ENCODE results near the gene MYO18B.

Gene MYO18B

DNA sequence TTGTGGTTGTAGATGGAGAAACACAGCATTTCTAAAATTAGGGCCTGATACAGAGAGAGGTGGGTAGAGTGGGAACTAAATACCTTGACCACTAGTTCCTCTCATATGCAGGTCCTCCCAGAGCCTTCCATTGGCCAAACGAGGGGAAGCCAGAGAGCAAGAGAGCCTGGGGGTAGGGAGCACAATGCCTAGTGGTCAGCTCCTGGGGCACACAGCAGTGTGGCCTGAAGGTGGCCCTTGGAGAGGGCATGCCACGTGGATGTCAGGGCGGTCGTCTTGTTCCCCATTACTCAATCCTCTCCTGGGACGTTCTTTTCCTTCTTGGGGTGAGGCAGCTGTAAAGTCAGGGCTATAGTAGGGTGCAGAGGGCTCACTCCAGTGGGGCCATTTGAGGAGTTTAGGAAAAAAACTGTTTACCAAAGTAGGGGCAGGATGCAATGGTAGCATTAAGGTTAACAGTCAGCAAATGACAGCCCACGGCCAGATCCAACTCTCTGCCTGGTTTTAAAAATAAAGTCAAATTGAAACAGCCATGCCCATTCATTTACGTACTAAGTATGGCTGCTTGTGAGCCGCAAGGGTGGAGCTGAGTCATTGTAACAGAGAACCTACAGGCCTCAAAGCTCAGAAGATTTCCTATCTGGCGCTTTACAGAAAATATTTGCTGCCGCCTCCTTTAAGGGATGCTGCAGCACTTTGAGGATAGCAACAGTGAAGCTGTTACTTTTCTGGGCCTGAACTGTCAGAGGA, 7.6 kb downstream of the MYO18B start:
- DNase-seq (ENCODE audit: low read depth), result no peak

DNA sequence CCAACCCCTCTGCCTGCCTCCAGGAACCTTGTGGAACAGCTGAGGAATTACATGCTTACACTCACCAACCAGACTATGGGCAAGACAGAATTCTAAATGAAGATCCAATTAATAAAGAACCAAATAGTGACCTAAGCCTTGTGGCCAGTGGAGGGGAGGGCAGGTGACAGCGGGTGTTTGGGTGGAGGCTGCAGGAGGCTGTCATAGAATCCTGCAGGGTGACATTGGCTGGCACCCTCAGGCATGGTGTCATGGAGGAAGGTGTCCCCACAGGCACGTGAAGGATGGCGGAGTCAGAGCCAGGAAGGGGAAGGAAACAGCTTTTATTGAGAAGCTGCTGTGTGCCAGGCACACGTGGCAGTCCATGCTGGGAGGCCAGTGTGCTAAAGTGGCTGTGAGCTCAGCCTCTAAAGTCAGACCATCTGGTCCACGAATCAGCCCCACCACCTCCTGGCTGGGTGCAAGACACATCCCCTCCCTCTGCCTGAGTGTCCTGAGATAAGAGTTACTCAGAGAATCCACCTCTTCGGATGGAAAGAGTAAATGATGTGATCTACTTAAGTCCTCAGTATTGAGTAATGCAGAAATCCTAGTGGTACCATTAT, 8.7 kb downstream of the MYO18B start:
- DNase-seq (ENCODE audit: low read depth), result no peak

DNA sequence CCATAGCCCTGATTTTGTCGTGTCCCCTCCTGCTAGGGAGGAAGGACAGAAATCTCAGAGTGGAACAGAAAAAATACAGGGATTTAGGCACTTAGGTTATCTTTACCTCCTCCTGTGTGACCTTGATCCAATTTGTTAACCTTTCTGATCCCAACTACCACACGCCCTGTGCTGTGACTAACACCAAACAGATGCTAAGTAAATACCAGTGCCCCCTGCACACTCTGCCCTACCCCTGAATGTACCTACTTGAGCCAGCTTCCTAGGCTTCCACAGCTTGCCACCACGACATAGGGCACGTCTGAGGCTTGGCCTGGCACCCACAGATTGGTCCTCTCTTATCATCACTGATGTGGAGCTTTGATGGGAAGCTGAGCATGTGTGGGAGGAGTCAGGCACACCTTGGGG, 9.2 kb downstream of the MYO18B start:
- no peak for DNase-seq (ENCODE audit: low read depth)

DNA sequence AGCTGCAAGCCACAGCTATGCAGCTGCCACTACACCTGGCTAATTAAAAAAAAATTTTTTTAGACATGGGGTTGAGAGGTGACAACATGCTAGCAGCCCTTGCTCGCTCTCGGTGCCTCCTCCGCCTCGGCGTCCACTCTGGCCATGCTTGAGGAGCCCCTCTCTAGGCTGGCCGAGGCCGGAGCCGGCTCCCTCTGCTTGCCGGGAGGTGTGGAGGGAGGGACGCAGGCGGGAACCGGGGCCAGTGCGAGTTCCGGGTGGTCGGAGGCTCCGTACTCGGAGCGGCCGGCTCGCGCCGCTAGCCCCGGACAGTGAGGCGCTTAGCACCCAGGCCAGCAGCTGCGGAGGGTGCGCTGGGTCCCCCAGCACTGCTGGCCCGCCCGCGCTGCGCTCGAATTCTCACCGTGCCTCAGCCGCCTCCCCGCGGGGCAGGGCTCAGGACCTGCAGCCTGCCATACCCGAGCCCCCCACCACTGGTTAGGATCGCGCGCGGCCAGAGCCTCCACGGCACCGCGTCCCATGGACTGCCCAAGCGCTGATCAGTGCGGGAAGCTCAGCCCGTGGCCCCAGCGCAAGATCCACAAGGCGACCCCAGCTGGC, 10.7 kb downstream of the MYO18B start:
- no peak for DNase-seq (ENCODE audit: low read depth)

DNA sequence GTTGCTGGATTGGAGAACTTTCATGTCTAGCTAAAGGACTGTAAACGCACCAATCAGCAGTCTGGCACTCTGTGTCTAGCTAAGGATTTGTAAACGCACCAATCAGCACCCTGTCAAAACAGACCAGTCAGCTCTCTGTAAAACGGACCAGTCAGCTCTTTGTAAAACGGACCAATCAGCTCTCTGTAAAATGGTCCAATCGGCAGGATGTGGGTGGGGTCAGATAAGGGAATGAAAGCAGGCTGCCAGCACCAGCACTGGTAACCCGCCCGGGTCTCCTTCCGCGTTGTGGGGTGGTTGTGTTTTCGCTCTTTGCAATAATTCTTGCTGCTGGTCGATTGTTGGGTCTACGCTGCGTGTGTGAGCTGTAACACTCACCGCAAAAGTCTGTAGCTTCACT, 11.3 kb downstream of the MYO18B start:
- no peak for DNase-seq (ENCODE audit: low read depth)

DNA sequence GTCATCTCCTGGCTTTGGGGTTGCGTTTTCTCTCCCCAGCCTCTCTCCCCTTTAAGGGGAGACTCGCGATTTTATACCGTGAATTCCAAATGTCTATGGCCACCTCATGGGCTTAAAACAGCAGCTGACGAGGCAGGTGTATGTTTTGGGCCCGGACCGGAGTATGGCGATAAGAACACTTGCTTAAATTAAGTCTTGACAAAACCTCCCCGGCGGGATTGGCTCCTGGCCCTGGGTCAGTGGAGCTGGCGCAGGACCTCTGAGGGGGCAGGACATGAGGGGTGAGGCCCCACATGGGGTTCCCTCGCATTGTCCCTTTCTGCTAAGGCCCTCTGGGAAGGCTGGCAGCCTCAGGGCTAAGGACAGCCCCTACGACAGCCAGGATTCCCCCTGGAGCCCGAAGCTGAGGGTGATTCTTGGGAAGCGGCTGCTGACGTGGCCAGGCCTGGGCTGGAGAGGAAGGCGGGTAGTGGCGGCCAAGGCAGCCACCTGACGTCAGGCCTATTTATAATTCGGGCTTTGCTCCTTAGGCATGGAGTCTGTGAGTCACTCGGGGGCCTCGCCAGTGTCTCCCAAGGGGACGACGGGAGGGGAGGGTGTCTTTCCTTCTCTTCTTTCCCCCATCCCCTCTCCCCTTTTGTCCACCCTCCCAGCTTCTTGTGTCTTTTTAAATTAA, 12.7 kb downstream of the MYO18B start:
- no peak for DNase-seq (ENCODE audit: low read depth)

DNA sequence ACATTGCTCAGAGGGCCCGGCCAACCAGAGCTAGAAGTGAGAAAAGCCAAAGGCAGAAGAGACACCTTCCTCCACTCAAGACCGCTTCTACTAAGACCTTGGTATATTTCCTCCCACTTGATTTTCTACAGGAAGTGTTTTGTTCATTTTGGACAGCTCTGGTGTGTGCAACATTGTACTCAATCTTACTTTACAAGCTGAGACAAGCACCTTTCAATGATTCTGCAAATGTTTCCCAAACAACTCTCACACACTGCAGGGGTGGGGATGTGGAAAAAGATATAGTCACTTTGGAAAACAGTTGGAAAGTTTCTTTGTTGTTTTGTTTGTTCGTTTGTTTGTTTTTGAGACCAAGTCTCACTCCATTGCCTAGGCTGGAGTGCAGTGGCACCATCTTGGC, 15.7 kb downstream of the MYO18B start:
- no peak for DNase-seq (ENCODE audit: low read depth)

DNA sequence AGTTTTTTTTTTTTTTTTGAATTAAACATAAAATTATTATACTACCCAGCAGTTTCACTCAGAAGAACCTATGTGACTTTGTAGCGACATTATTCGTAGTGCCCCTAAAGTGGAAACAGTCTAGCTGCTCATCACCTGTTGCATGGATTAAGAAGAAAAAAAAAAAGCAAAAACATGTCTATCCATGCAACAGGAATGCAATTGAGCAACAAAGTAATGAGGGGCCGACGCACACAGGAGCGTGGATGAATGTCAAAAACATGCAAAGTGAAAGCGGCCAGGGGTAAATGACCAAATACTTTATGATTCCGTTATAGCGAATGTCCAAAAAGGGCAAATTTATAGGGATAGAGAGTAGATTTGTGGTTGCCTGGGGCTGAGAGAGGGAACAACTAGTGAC, 16.3 kb downstream of the MYO18B start:
- no peak for DNase-seq (ENCODE audit: low read depth)

DNA sequence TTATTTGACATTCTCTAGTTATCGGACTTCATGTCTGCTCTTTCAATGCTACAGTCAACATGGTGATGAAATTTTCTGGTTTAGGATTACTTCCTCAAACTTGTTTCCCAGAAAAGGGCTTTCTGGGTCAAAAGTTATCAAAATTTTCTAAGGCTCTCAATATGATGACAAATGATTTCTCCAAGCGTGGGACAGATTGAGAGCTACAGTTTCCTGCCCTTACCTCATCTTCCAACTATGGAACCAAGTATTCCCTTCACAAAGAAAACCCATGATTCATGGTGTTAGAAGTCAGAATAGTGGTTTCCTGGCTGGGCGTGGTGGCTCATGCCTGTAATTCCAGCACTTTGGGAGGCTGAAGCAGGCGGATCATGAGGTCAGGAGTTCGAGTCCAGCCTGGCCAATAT, 17.8 kb downstream of the MYO18B start:
- no peak for DNase-seq (ENCODE audit: low read depth)

DNA sequence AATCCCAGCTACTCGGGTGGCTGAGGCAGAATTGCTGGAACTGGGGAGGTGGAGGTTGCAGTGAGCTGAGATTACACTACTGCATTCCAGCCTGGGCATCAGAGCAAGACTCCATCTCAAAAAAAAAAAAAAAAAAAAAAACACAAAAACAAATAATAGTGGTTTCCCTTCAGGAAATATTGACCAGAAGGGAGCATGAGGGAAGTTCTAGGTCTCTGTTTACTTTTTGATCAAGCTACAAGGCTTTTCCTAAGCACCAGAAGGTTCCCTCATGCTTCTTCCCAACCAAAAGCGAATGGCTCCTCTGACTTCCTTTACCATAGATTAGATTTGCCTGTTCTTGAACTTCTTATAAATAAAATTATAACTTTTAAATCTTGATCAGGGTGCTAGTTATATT, 18.3 kb downstream of the MYO18B start:
- DNase-seq (ENCODE audit: low read depth), result no peak

DNA sequence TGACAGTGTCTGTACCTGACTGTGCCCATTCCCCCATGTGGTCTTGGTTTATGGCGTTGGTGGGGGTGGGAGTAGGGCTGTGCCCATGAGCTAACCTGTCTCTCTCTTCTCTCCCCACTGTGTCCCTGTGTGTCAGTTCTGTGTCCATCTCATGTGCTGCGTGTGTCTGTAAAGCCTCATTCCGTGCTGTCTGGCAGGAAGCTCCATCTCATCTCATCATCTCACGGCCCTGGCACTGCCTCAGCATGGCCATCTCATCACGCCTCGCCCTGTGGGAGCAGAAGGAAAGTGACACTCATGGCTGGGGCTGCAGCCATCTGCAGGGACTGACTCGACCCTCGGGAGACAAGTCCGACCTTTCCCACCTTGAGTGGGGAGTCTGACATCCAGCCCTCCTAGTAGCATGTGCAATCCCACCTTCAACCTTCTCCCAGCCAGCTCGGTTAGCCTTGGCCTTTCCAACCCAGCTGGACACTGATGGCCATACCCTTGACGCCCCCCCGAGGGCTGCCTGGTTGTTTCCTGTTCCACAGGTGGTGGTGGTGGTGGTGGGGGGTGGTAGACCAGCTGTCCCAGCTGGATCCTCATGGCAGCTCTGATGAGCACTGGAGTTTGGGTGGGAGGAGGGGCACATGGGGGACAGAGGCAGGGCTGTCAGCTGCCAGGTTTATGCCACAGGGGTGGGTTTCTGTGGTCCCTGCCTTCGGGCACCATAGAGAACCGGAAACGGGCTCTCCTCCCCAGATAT, 19.0 kb downstream of the MYO18B start:
- DNase-seq (ENCODE audit: low read depth), result no peak

DNA sequence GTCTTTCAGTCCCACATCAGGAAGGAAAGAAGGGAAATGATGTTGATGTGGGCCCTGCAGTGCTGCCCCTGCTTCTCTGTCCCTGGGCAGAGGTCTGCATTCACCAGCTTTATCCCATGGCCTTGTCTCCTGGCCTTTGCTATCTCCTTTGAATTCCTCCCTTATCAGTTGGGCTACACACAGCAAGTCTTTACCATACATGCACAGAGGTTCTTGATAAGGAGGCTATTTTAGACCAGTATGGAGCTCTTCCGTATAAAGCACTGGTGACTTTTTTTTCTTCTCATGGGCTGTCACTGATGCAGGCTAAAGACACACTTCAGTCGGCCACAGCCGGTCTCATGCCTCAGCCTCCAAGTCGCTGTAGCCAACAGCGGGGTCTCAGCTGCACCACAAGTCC, 20.2 kb downstream of the MYO18B start:
- DNase-seq (ENCODE audit: low read depth), result no peak

DNA sequence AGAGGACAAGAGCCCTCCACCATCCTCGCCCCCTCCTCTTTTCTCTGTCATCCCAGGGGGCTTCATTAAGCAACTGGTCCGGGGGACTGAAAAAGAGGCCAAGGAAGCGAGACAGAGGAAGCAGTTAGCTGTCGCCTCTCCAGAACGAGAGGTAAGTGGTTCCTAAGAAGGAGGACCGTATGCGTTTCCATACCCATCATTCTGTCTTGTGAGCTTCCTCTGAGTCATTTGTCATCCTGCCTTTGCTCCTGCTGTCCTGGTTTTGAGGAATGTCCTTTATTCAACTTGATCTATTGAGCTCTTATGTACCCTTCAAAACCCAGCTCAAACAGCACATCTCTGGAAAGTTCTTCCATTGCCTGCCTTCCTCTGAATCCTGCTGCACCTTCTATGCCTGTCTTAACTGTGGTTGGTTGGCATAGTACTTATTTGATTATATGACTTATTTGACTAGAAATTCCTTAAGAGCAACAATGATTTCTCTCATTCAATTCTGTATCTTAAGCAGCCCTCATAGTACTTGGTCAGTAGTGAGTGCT, 21.3 kb downstream of the MYO18B start:
- no peak for DNase-seq (ENCODE audit: low read depth)

DNA sequence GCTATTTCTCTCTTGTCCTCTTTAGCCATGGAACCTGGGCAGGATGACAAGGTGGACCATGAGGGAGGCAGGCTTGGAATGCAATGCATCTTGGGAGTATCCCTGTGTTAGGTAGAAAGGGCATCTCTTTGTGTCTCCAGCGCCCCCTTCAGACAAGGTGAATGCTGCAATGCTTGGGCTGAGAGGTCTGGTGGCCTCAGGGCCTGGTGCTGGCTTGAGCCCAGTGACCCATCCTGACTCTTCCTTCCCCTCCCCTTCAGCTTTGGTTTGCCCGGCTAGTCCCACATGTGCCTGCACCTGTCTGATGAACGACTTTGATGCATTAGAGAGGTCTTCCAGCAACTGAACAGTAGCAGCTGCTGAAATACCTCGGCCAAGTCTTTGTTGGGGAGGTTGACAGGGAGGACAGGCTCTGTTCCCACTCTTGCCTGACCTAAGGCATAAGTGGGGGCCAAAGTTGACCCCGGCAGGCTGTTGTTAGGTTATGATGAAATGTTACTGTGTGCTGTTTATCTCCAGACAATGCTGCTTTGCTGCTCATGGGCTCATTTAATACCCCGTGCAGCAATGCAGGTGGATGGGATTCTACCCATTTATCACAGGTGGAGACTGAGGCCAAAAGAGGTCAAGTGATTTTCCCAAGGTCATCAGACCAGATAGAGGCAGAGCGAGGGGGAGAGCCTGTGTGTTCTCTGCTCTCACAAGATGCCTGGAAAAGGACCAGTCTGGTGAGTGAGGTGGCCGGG, 22.5 kb downstream of the MYO18B start:
- no peak for DNase-seq (ENCODE audit: low read depth)

DNA sequence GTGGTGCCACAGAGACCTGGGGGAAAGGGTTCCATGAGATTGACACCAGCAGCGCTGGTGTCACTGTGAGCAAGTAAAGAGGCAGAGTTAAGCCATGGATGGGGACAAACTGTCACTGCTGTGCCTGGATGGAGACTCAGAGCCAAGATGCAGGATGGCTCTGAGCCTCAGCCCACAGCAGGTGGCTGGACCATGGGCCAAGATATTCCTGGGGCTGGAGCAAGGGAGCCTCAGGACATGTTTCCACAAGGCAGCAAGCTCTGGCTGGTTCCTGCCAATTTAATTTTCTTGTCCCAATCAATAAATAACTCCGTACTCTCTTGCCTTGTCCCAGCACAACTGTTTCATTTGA, 23.0 kb downstream of the MYO18B start:
- DNase-seq (ENCODE audit: low read depth), result no peak

DNA sequence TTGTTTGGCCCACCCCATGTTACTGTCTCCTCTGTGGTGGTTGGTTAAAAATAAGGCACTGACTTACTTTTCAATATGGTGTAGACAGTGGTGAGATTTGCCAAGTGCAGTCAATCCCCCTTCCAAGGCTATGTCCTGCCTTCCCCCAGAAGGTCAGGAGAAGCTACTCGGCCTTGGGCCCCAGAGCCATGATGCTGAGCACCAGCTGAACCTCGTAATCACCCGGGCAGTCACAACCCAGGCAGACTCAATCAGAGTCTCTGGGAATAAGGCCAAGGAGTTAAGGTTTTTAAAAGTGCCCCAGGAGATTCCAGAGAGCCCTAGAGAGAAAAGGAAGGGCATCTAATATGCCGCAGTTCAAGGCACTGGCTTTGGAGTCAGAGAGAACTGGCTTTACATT, 23.8 kb downstream of the MYO18B start:
- no peak for DNase-seq (ENCODE audit: low read depth)

DNA sequence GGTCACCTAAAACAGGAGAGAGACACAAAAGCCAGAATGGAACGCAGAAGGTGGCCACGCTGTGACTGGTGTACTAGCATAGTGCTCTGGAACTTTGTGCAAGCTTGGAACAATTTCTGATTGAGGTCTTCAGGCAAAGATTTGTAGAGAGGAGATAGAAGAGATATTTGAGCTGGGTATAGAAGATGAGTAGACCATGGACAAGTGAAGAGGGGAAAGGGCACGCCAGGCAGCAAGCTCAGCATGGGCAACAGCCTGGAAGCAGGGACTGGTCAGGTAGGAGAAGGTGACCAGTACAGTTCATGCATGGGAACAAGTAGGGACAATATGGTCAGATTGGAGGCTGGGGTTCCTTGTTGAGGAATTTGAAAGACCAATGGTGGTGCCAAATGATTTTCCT, 24.4 kb downstream of the MYO18B start:
- DNase-seq (ENCODE audit: low read depth), result no peak

DNA sequence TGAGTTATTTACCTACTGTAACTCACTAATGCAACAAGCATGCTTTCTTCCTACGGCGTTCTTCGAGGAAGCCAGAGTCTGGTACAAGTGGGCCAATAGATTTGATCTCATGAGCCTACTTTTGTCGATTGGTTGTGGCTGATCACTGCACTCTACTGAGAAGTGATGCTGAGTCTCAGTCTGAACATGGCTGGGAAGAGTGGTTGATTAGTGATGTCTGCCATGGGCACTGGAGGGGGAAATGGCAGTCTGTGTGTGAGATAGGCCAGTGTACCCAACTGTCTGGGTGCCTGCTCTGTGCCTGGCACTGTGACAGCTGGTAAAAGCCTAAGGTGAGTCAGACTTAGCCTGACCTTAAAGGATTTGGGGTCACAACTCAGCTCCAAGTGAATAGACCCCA, 28.3 kb downstream of the MYO18B start:
- no peak for DNase-seq (ENCODE audit: low read depth)

DNA sequence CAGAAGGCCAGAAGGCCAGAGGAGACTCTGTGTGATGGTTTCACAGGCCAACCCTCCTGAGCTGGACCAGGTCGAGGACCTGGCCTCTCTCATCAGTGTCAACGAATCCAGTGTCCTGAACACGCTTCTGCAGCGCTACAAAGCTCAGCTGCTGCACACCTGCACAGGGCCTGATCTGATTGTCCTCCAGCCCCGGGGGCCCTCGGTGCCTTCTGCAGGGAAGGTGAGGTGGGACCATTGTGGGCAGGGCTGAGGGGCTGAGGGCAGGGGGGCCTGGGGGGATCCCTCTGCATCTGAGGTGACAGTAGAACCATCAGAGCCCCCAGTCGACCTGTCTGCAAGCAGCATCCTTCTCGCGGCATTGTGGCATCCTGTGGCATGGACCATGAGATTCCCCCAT, 30.3 kb downstream of the MYO18B start:
- no peak for DNase-seq (ENCODE audit: low read depth)

DNA sequence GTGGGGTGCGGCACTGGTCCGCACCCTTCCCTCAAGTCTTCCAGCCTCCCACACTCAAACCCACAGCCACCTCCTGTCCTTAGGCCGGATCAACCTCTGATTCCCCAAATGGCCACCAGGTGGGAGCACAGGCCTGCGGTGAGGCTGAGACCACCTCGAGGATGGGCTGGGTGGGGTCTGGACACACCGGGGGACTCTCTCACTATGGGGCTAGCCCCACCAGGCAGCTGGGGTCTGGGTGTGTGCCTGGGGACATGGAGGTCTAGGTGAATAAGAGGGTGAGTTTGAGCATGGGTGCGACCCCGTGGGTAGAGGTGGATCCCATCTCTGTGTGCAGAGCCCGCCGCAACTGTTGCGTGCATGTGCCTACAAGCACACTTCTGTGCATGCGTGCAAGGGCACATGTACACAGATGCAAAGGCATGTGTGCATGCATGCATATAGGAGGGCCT, 32.6 kb downstream of the MYO18B start:
- no peak for DNase-seq (ENCODE audit: low read depth)

DNA sequence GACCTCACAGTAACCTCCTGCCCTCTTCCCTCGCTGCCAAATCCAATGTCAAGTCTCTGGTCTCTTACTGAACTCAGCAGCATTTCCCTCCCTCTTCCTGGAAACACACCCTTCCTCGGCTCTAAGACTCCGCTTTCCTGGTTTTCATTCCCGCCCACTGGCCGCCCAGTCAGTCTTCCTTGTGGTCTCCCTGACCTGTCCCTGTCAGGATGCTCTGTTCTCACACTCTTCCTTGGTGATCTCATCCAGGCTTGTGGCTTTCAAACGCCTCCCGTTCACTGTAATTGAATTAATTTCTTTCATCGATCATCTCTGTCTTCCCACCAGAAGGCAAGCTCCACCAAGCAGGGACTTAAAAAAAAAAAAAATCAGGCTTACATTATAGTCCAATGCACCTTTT, 33.5 kb downstream of the MYO18B start:
- no peak for DNase-seq (ENCODE audit: low read depth)

Measured in activated T-cell treated with anti-CD3 and anti-CD28 coated beads for 1 hour (primary cell).